Thyroid gland (tissue), 4 donors: Measurements from ENCODE around the gene ALPI.
"Not testable (repeated sequence)": the region's sequence is repeated elsewhere in the genome, so short reads cannot be mapped to it uniquely, and the experiment has no call there.

Experiments used
- POLR2A ChIP-seq, 2 donors: fragments of 450-650 bp; IDR thresholded peaks; one replicate each; pipeline ENCODE4 v1.6.1; 2017; ENCODE audit warnings: antibody characterized with exemption in 2 of 2, mild to moderate bottlenecking in 2 of 2, moderate library complexity in 1 of 2
- TF ChIP-seq, protein P1 (sequence below), 6 experiments: fragments of 200-600 bp in 3 of 6; fragments of 450-650 bp in 3 of 6; sonication (generic) in 3 of 6; IDR thresholded peaks; one replicate each; pipeline ENCODE4 v1.5.1; 2016 to 2019; ENCODE audit warnings: antibody characterized with exemption in 6 of 6, mild to moderate bottlenecking in 2 of 6, inconsistent platforms in 1 of 6, moderate library complexity in 1 of 6

DNA sequence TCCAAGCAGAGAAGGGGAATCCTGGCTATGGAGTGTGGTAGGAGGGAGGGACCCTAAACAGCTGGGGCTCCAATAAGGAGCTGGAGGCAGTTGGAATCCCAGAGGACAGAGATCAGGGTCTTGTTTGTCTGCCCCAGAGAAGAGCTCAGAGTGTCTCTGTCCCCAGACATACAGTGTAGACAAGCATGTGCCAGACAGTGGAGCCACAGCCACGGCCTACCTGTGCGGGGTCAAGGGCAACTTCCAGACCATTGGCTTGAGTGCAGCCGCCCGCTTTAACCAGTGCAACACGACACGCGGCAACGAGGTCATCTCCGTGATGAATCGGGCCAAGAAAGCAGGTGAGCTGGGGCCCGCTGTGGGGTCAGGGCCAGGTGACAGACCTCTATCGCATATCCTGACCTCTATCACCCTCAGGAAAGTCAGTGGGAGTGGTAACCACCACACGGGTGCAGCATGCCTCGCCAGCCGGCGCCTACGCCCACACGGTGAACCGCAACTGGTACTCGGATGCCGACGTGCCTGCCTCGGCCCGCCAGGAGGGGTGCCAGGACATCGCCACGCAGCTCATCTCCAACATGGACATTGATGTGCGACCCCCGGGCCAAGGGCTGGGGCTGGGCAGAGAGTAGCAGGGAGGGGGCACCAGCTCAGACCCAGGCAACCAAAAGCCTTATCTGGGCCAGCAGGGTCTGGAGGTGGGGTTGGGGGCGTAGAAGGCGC lies 48.4 kb upstream of the ALPI start:
- TF ChIP-seq, protein P1, sequence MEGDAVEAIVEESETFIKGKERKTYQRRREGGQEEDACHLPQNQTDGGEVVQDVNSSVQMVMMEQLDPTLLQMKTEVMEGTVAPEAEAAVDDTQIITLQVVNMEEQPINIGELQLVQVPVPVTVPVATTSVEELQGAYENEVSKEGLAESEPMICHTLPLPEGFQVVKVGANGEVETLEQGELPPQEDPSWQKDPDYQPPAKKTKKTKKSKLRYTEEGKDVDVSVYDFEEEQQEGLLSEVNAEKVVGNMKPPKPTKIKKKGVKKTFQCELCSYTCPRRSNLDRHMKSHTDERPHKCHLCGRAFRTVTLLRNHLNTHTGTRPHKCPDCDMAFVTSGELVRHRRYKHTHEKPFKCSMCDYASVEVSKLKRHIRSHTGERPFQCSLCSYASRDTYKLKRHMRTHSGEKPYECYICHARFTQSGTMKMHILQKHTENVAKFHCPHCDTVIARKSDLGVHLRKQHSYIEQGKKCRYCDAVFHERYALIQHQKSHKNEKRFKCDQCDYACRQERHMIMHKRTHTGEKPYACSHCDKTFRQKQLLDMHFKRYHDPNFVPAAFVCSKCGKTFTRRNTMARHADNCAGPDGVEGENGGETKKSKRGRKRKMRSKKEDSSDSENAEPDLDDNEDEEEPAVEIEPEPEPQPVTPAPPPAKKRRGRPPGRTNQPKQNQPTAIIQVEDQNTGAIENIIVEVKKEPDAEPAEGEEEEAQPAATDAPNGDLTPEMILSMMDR (IDR thresholded peaks at IDR 0.05), result not testable (repeated sequence)
- TF ChIP-seq POLR2A (IDR thresholded peaks at IDR 0.05), result not testable (repeated sequence)
